Non-pigmented ciliary epithelial cell (primary cell): ENCODE results near the gene DNAJC5G.
"Not testable (repeated sequence)": the region's sequence is repeated elsewhere in the genome, so short reads cannot be mapped to it uniquely, and the experiment has no call there.

Experiments
- DNase-seq: peaks from one replicate; pipeline ENCODE4 v3.0.0-alpha.2; 2010; ENCODE audit warnings: low read depth

The DNAJC5G gene

GRCh38 chr2:27308359-27308881, 33.2 kb downstream of the DNAJC5G start, which contains the start of gene UCN:
Gene UCN, minus strand, starts transcription at chr2:27308445. Its CDS starts 550 bp downstream, at chr2:27307895.
- no peak for DNase-seq

GRCh38 chr2:27309651-27310050, 34.4 kb downstream of the DNAJC5G start:
- DNase-seq = no peak

GRCh38 chr2:27312152-27312551, 36.9 kb downstream of the DNAJC5G start:
- DNase-seq = no peak

GRCh38 chr2:27313882-27314645, 38.8 kb downstream of the DNAJC5G start:
- DNase-seq = no peak

- no peak for DNase-seq
Observed at GRCh38 chr2:27314709-27315108, 39.5 kb downstream of the DNAJC5G start.

- DNase-seq = no peak
Observed at GRCh38 chr2:27315122-27315521, 39.9 kb downstream of the DNAJC5G start.

GRCh38 chr2:27316655-27317412, 41.6 kb downstream of the DNAJC5G start:
- no peak for DNase-seq

- not testable (repeated sequence) for DNase-seq
Observed at GRCh38 chr2:27319839-27320238, 44.6 kb downstream of the DNAJC5G start.

GRCh38 chr2:27320958-27321543, 45.8 kb downstream of the DNAJC5G start:
- peak; percentile 97 for DNase-seq

GRCh38 chr2:27322301-27322765, 47.1 kb downstream of the DNAJC5G start:
- no peak for DNase-seq

GRCh38 chr2:27322766-27323595, 47.7 kb downstream of the DNAJC5G start, which contains the start of gene MPV17:
Gene MPV17, minus strand, starts transcription at chr2:27323097. Its CDS starts 580 bp downstream, at chr2:27322517.
- DNase-seq = peak; percentile 70

- DNase-seq = no peak
Observed at GRCh38 chr2:27323596-27324285, 48.5 kb downstream of the DNAJC5G start.

GRCh38 chr2:27324720-27325119, 49.5 kb downstream of the DNAJC5G start:
- no peak for DNase-seq
